ENCODE data around the gene NARF. TPM values are rescaled to one million over a fixed set of nuclear protein-coding genes. Genes with fewer than 3 reads are reported as not detected.

Gene NARF
- total RNA-seq, 1 donor from 2014 or later: 40.0 TPM

GRCh38 chr17:82412535-82413520 lies 45.7 kb upstream of the NARF start:
- FAIRE-seq: no peak
- no peaks in the 10 kb centered on the region for H3K27me3 ChIP-seq (ENCODE audit: control insufficient read depth, insufficient read depth, low read length)
- peaks cover 5% of the 10 kb centered on the region for H3K36me3 ChIP-seq (ENCODE audit: control insufficient read depth, insufficient read depth, low read length)
- no peak for DNase-seq (ENCODE audit: low read depth)
- no peak for TF ChIP-seq CTCF (IDR thresholded peaks at IDR 0.05; ENCODE audit: insufficient read depth, low read length, severe bottlenecking)
- H3K4me3 ChIP-seq (ENCODE audit: low read depth, low read length): no peak overlapping the region

- Histone ChIP-seq H3K4me3 (ENCODE audit: low read depth, low read length) (no peak overlapping the region), H3K36me3 (ENCODE audit: control insufficient read depth, insufficient read depth, low read length) (peaks cover 5% of the 10 kb centered on the region), H3K27me3 (ENCODE audit: control insufficient read depth, insufficient read depth, low read length) (no peaks in the 10 kb centered on the region)
- peak; percentile 42 for TF ChIP-seq CTCF (IDR thresholded peaks at IDR 0.05; ENCODE audit: insufficient read depth, low read length, severe bottlenecking)
- DNase-seq (ENCODE audit: low read depth) (peak; percentile 23), FAIRE-seq (no peak)
Measured at GRCh38 chr17:82414548-82415281, 43.8 kb upstream of the NARF start.

- Histone ChIP-seq H3K27me3 (ENCODE audit: control insufficient read depth, insufficient read depth, low read length) (no peaks in the 10 kb centered on the region), H3K36me3 (ENCODE audit: control insufficient read depth, insufficient read depth, low read length) (peaks cover 6% of the 10 kb centered on the region), H3K4me3 (ENCODE audit: low read depth, low read length) (no peak overlapping the region)
- DNase-seq (ENCODE audit: low read depth): no peak
- TF ChIP-seq CTCF (IDR thresholded peaks at IDR 0.05; ENCODE audit: insufficient read depth, low read length, severe bottlenecking): no peak
- no peak for FAIRE-seq
Measured at GRCh38 chr17:82415336-82415735, 43.2 kb upstream of the NARF start.

- no peak overlapping the region for H3K4me3 ChIP-seq (ENCODE audit: low read depth, low read length)
- DNase-seq (ENCODE audit: low read depth) (no peak), FAIRE-seq (no peak)
- H3K27me3 ChIP-seq (ENCODE audit: control insufficient read depth, insufficient read depth, low read length): no peaks in the 10 kb centered on the region
- peaks cover 5% of the 10 kb centered on the region for H3K36me3 ChIP-seq (ENCODE audit: control insufficient read depth, insufficient read depth, low read length)
- TF ChIP-seq CTCF (IDR thresholded peaks at IDR 0.05; ENCODE audit: insufficient read depth, low read length, severe bottlenecking): no peak
Measured at GRCh38 chr17:82415786-82416185, 42.8 kb upstream of the NARF start.

- H3K4me3 ChIP-seq (ENCODE audit: low read depth, low read length): no peak overlapping the region
- DNase-seq (ENCODE audit: low read depth): no peak
- H3K27me3 ChIP-seq (ENCODE audit: control insufficient read depth, insufficient read depth, low read length): no peaks in the 10 kb centered on the region
- no peak for TF ChIP-seq CTCF (IDR thresholded peaks at IDR 0.05; ENCODE audit: insufficient read depth, low read length, severe bottlenecking)
- no peak for FAIRE-seq
- peaks cover 5% of the 10 kb centered on the region for H3K36me3 ChIP-seq (ENCODE audit: control insufficient read depth, insufficient read depth, low read length)
Measured at GRCh38 chr17:82416264-82416663, 42.3 kb upstream of the NARF start.
